Ovary (tissue), 9 donors: ENCODE data around the gene AGMO. TPM values are rescaled to one million over a fixed set of nuclear protein-coding genes. Genes with fewer than 3 reads are reported as not detected.

ENCODE experiments used
- DNase-seq, 5 donors: peaks; one replicate each; pipeline ENCODE4 v3.0.0-alpha.2; 2019 to 2020
- H3K27ac ChIP-seq, 2 donors: fragments of 200-600 bp; one replicate each; pipeline versions ENCODE4 v1.5.1 to v1.8.0; 2019 to 2022
- H3K27me3 ChIP-seq: fragments of 200-600 bp; one replicate; pipeline ENCODE4 v1.8.0; 2022
- H3K36me3 ChIP-seq: fragments of 200-600 bp; sonication (generic); one replicate; pipeline ENCODE4 v1.5.1; 2019
- H3K4me1 ChIP-seq: one replicate; pipeline ENCODE4 v1.8.1; 2013; ENCODE audit warnings: mild to moderate bottlenecking, moderate library complexity; ENCODE audit not compliant: insufficient read depth
- H3K4me3 ChIP-seq: fragments of 200-600 bp; sonication (generic); one replicate; pipeline ENCODE4 v1.5.1; 2017
- H3K9me3 ChIP-seq, 2 donors: fragments of 200-600 bp in 1 of 2; sonication (generic) in 1 of 2; one replicate each; pipeline versions ENCODE4 v1.5.1 to v1.8.1; 2013 to 2019; ENCODE audit warnings: mild to moderate bottlenecking in 1 of 2, moderate library complexity in 1 of 2
- CTCF ChIP-seq, 3 donors: fragments of 450-650 bp in 2 of 3; fragments of 200-600 bp in 1 of 3; IDR thresholded peaks; one replicate each; pipeline versions ENCODE4 v1.5.1 to v1.8.0; 2016 to 2022; ENCODE audit warnings: antibody characterized with exemption in 3 of 3, mild to moderate bottlenecking in 1 of 3
- EP300 ChIP-seq: sonication (generic); formaldehyde crosslinking; IDR thresholded peaks from one replicate; pipeline ENCODE4 v1.6.1; 2017; ENCODE audit warnings: antibody characterized with exemption
- POLR2A ChIP-seq: fragments of 450-650 bp; IDR thresholded peaks from one replicate; pipeline ENCODE4 v1.6.1; 2017; ENCODE audit warnings: antibody characterized with exemption, mild to moderate bottlenecking, moderate library complexity
- WGBS, 3 donors: extraction: QIAGEN DNeasy Blood & Tissue Kit in 1 of 3; methylation state at CpG; one replicate each; pipeline versions ENCODE4 v1.1.5 to v1.1.7; 2013 to 2017; 5-methylcytosine and 5-hydroxymethylcytosine counted together
- intact Hi-C, 4 donors: fragments of 100-400 bp; cut with DNase I; formaldehyde crosslinking; loops; one replicate each; pipeline versions ENCODE4 v1.11.0 to v1.15.1; 2022 to 2023
- polyA plus RNA-seq, 2 donors: library from polyadenylated mRNA; stranded (reverse); fragments of 200-250 nt in 1 of 2; fragments of 350-450 nt in 1 of 2; fragmentation: Illumina TruSeq in 1 of 2; extraction: RNeasy Lipid Tissue Mini Kit (QIAGEN cat#74804) in 1 of 2; gene quantifications; one replicate each; pipeline ENCODE4 v1.2.3, GENCODE V29; 2013 to 2014
- total RNA-seq, 7 donors: library from RNA; depleted of rRNA in 2 of 7; stranded (reverse); fragments of >200 nt in 2 of 7; fragmentation: NEBNext Ultra II Directional in 3 of 7; extraction: Animal tissue kit (Norgen Biotek cat#: 25700) in 3 of 7; gene quantifications; one replicate each; pipeline versions ENCODE4 v1.1.0 to v1.2.4, GENCODE V29; 2016 to 2023
- donor health status: DM: no; HTN: no; CAD: no; lungs with moderate emphysema.
- donor health status: DM: no; HTN: no; CAD: no.
- donor health status: Bipolar disorder and iron deficiency.
- donor health status: DM: yes; HTN: yes; CAD: no.
- donor health status: DM: no; HTN: no; CAD: no.
- donor health status: DM: yes; HTN: yes; CAD: no.

AGMO gene
- total and polyA plus RNA-seq, 9 donors, result 0.15 to 0.44 (median 0.33) TPM; not detected in 4

GRCh38 chr7:15228831-15229230, 333.0 kb downstream of the AGMO start:
- Histone ChIP-seq H3K27ac (no peak overlapping the region), H3K4me1 (no peaks in the 10 kb centered on the region), H3K9me3 (no peaks in the 10 kb centered on the region), H3K36me3 (no peaks in the 10 kb centered on the region), H3K4me3 (no peak overlapping the region), H3K27me3 (no peaks in the 10 kb centered on the region)
- 36 to 56% (median 44%) methylated on average over 3 of the region's 3 CpGs for WGBS, 3 donors
- intact Hi-C loops, result no loop called here
- DNase-seq, result no peak
- TF ChIP-seq POLR2A, result no peak
- TF ChIP-seq CTCF (IDR thresholded peaks at IDR 0.05), result no peak
- no peak for TF ChIP-seq EP300

GRCh38 chr7:15225981-15226380, 335.8 kb downstream of the AGMO start:
- H3K27me3 ChIP-seq, result no peaks in the 10 kb centered on the region
- H3K4me3 ChIP-seq, result no peak overlapping the region
- intact Hi-C loops, result no loop called here
- no peaks in the 10 kb centered on the region for H3K4me1 ChIP-seq
- TF ChIP-seq EP300 (no peak), POLR2A (no peak), CTCF (IDR thresholded peaks at IDR 0.05) (no peak)
- no peaks in the 10 kb centered on the region for H3K36me3 ChIP-seq
- H3K9me3 ChIP-seq, result no peaks in the 10 kb centered on the region
- H3K27ac ChIP-seq, result no peak overlapping the region
- no peak for DNase-seq
- 81 to 83% (median 82%) methylated on average over 1 of the region's 1 CpG for WGBS, 3 donors

GRCh38 chr7:15219758-15220157, 342.1 kb downstream of the AGMO start:
- Histone ChIP-seq H3K36me3 (no peaks in the 10 kb centered on the region), H3K9me3 (no peaks in the 10 kb centered on the region), H3K4me1 (no peaks in the 10 kb centered on the region), H3K4me3 (no peak overlapping the region), H3K27ac (no peak overlapping the region), H3K27me3 (no peaks in the 10 kb centered on the region)
- intact Hi-C loops, result no loop called here
- no peak for DNase-seq
- WGBS, 3 donors, result 80 to 87% (median 84%) methylated on average over 1 of the region's 1 CpG
- TF ChIP-seq EP300, result no peak
- TF ChIP-seq CTCF (IDR thresholded peaks at IDR 0.05), result no peak
- TF ChIP-seq POLR2A, result no peak

- Histone ChIP-seq H3K36me3 (no peaks in the 10 kb centered on the region), H3K27ac (no peak overlapping the region), H3K4me3 (no peak overlapping the region), H3K27me3 (no peaks in the 10 kb centered on the region), H3K4me1 (no peaks in the 10 kb centered on the region), H3K9me3 (no peaks in the 10 kb centered on the region)
- 37 to 67% (median 64%) methylated on average over 1 of the region's 1 CpG for WGBS, 3 donors
- no peak for DNase-seq
- intact Hi-C loops, result no loop called here
- TF ChIP-seq POLR2A (no peak), CTCF (IDR thresholded peaks at IDR 0.05) (no peak), EP300 (no peak)
Measured at GRCh38 chr7:15218261-15218660, 343.6 kb downstream of the AGMO start.

- WGBS, 3 donors, result 96 to 98% (median 96%) methylated on average over 4 of the region's 4 CpGs
- Histone ChIP-seq H3K27ac (no peak overlapping the region), H3K4me1 (no peaks in the 10 kb centered on the region), H3K9me3 (no peaks in the 10 kb centered on the region), H3K36me3 (no peaks in the 10 kb centered on the region), H3K27me3 (no peaks in the 10 kb centered on the region), H3K4me3 (no peak overlapping the region)
- intact Hi-C loops, result no loop called here
- no peak for DNase-seq
- TF ChIP-seq CTCF (IDR thresholded peaks at IDR 0.05) (no peak), POLR2A (no peak), EP300 (no peak)
Measured at GRCh38 chr7:15215616-15216015, 346.2 kb downstream of the AGMO start.
